ENCODE measurements around the gene OR6C4. TPM values are rescaled to one million over a fixed set of nuclear protein-coding genes. Genes with fewer than 3 reads are reported as not detected.
"Not testable (repeated sequence)": the region's sequence is repeated elsewhere in the genome, so short reads cannot be mapped to it uniquely, and the experiment has no call there.

The OR6C4 gene
- total RNA-seq, 1 experiment from 2014 or later, result not detected

- DNase-seq, result no peak
- Histone ChIP-seq H3K4me1 (no peaks in the 10 kb centered on the region), H3K4me3 (ENCODE audit: low read depth, low read length) (no peak overlapping the region), H3K36me3 (ENCODE audit: control insufficient read depth, insufficient read depth, low read length) (no peaks in the 10 kb centered on the region), H3K27me3 (replicated peaks; ENCODE audit: control insufficient read depth, insufficient read depth, low read length) (no peaks in the 10 kb centered on the region), H3K9me3 (peaks cover 3% of the 10 kb centered on the region; the same call in 1 of the 2 replicates)
- no peaks in the 10 kb centered on the region for H3K4me1 Mint-ChIP-seq (ENCODE audit: low read depth, unreplicated experiment)
- no peaks in the 10 kb centered on the region for H3K27me3 Mint-ChIP-seq (ENCODE audit: insufficient read depth, unreplicated experiment)
- intact Hi-C loops (cut with micrococcal nuclease; ENCODE audit: unreplicated experiment), result no loop called here
- BruUV-seq (replicated peaks), result no TSS peak
- no peak for TF ChIP-seq CTCF (IDR thresholded peaks at IDR 0.05; ENCODE audit: insufficient read depth in 1 of 2, low read depth in 1 of 2, low read length in 1 of 2, severe bottlenecking in 1 of 2, unreplicated experiment in 1 of 2)
- H3K9me3 Mint-ChIP-seq (ENCODE audit: unreplicated experiment), result peaks cover 14% of the 10 kb centered on the region
- H3K27ac Mint-ChIP-seq (ENCODE audit: unreplicated experiment), result no peak overlapping the region
- CTCF ChIA-PET, result no interaction called here
- H3K36me3 Mint-ChIP-seq (ENCODE audit: insufficient read depth, unreplicated experiment), result no peaks in the 10 kb centered on the region
- POLR2A ChIA-PET, result no interaction called here
- no peak overlapping the region for H3K4me3 Mint-ChIP-seq (ENCODE audit: unreplicated experiment)
Observed at GRCh38 chr12:55582066-55582465, 32.7 kb downstream of the OR6C4 start.

GRCh38 chr12:55585817-55586216 lies 36.4 kb downstream of the OR6C4 start:
- ChIA-PET POLR2A (no interaction called here), CTCF (no interaction called here)
- H3K9me3 Mint-ChIP-seq (ENCODE audit: unreplicated experiment), result no peaks in the 10 kb centered on the region
- no peaks in the 10 kb centered on the region for H3K27me3 Mint-ChIP-seq (ENCODE audit: insufficient read depth, unreplicated experiment)
- no peak overlapping the region for H3K27ac Mint-ChIP-seq (ENCODE audit: unreplicated experiment)
- H3K4me3 Mint-ChIP-seq (ENCODE audit: unreplicated experiment), result no peak overlapping the region
- no peak for TF ChIP-seq CTCF (IDR thresholded peaks at IDR 0.05; ENCODE audit: insufficient read depth in 1 of 2, low read depth in 1 of 2, low read length in 1 of 2, severe bottlenecking in 1 of 2, unreplicated experiment in 1 of 2)
- Histone ChIP-seq H3K4me3 (ENCODE audit: low read depth, low read length) (no peak overlapping the region), H3K9me3 (peaks cover 3% of the 10 kb centered on the region; the same call in 1 of the 2 replicates), H3K4me1 (no peaks in the 10 kb centered on the region), H3K36me3 (ENCODE audit: control insufficient read depth, insufficient read depth, low read length) (no peaks in the 10 kb centered on the region), H3K27me3 (replicated peaks; ENCODE audit: control insufficient read depth, insufficient read depth, low read length) (no peaks in the 10 kb centered on the region)
- intact Hi-C loops (cut with micrococcal nuclease; ENCODE audit: unreplicated experiment), result no loop called here
- H3K36me3 Mint-ChIP-seq (ENCODE audit: insufficient read depth, unreplicated experiment), result no peaks in the 10 kb centered on the region
- no peak for DNase-seq
- no peaks in the 10 kb centered on the region for H3K4me1 Mint-ChIP-seq (ENCODE audit: low read depth, unreplicated experiment)
- no TSS peak for BruUV-seq (replicated peaks)

GRCh38 chr12:55590152-55590551 lies 40.8 kb downstream of the OR6C4 start:
- H3K36me3 ChIP-seq (ENCODE audit: control insufficient read depth, insufficient read depth, low read length); H3K27me3 Mint-ChIP-seq (ENCODE audit: insufficient read depth, unreplicated experiment); CTCF ChIA-PET; H3K27me3 ChIP-seq (replicated peaks; ENCODE audit: control insufficient read depth, insufficient read depth, low read length); H3K9me3 ChIP-seq; intact Hi-C loops (cut with micrococcal nuclease; ENCODE audit: unreplicated experiment); H3K36me3 Mint-ChIP-seq (ENCODE audit: insufficient read depth, unreplicated experiment); BruUV-seq (replicated peaks); H3K4me1 ChIP-seq; H3K4me3 ChIP-seq (ENCODE audit: low read depth, low read length); H3K4me3 Mint-ChIP-seq (ENCODE audit: unreplicated experiment); POLR2A ChIA-PET; DNase-seq; H3K27ac Mint-ChIP-seq (ENCODE audit: unreplicated experiment); H3K4me1 Mint-ChIP-seq (ENCODE audit: low read depth, unreplicated experiment): not testable (repeated sequence)
- peaks cover 11% of the 10 kb centered on the region for H3K9me3 Mint-ChIP-seq (ENCODE audit: unreplicated experiment)

Other genes starting within 250 kb of the OR6C4 start
- gene OR6C1, start 235.3 kb upstream of the OR6C4 start, total RNA-seq (2022), result not detected in 2 replicates
- not detected in 2 replicates for gene OR6C3, start 218.9 kb upstream of the OR6C4 start, total RNA-seq (2022)
- not detected in 2 replicates for gene OR6C75, start 186.6 kb upstream of the OR6C4 start, total RNA-seq (2022)
- not detected in 2 replicates for gene OR6C65, start 149.1 kb upstream of the OR6C4 start, total RNA-seq (2022)
- not detected in 2 replicates for gene OR6C76, start 123.3 kb upstream of the OR6C4 start, total RNA-seq (2022)
- gene OR6C2, start 105.5 kb upstream of the OR6C4 start, total RNA-seq (2022), result not detected in 2 replicates
- gene OR6C70, start 79.5 kb upstream of the OR6C4 start, total RNA-seq (2022), result not detected in 2 replicates
- gene OR6C68, start 57.2 kb upstream of the OR6C4 start, total RNA-seq (2022), result not detected in 2 replicates
- not detected in 2 replicates for gene OR2AP1, start 22.9 kb downstream of the OR6C4 start, total RNA-seq (2022)
- not detected in 2 replicates for gene OR10P1, start 87.3 kb downstream of the OR6C4 start, total RNA-seq (2022)
- gene ITGA7, start 158.3 kb downstream of the OR6C4 start, total RNA-seq (2022), result 46.1 and 47.0 TPM in 2 replicates
- 59.4 and 73.7 TPM in 2 replicates for gene BLOC1S1, start 166.4 kb downstream of the OR6C4 start, total RNA-seq (2022)
- 6.0 and 9.7 TPM in 2 replicates for gene RDH5, start 170.8 kb downstream of the OR6C4 start, total RNA-seq (2022)
- 947 and 983 TPM in 2 replicates for gene CD63, start 179.4 kb downstream of the OR6C4 start, total RNA-seq (2022)
- 11.0 and 13.3 TPM in 2 replicates for gene GDF11, start 193.5 kb downstream of the OR6C4 start, total RNA-seq (2022)